NCI-H1694 (cell line): ENCODE results near the gene PLAAT4.
"Not testable (repeated sequence)": the region's sequence is repeated elsewhere in the genome, so short reads cannot be mapped to it uniquely, and the experiment has no call there.

Source experiments
- DNase-seq: peaks from one replicate; lab custom pipeline; 2025; lab: John Stamatoyannopoulos, UW

Gene PLAAT4

GRCh38 chr11:63543711-63544110 lies 7.1 kb downstream of the PLAAT4 start:
- DNase-seq: no peak

- no peak for DNase-seq
Measured at GRCh38 chr11:63547061-63547460, 10.5 kb downstream of the PLAAT4 start.

DNA sequence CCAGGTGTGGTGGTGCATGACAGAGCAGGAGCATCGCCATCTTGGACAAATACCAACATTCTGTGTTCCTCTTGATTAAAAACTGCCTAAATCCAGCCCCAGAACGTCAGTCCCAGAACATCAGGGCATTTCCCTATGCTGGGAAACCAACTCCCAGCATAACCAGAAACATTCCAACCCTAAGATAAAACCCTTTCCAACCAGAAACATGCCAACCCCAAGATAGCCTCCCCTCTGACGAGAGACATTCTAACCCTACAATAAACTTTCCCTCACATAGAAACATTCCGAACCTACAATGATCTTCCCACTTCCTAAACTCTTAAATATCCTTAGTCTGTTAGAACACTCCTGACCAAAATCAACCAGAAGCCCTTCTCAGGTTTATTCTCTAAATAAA lies 11.6 kb downstream of the PLAAT4 start:
- DNase-seq: no peak

DNA sequence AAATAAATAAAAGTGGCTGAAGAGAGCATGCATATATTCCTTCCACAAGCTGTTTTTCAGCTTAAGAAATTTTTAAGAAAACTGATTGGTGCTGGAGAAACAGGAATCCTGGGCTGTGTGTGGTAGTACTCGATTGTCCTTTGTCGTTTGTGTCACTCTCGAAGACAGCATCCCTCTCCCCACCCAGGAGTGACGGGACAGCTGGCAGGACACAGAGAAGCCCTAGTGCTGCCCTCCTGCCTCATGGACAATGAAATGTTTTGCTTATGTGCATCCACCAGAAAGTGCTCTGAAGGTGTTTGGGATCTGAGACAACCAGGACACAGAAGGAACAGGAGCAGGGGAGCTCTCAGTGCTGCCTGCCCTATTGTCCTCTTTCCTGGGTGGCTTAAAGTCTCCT lies 12.8 kb downstream of the PLAAT4 start:
- DNase-seq: no peak

DNA sequence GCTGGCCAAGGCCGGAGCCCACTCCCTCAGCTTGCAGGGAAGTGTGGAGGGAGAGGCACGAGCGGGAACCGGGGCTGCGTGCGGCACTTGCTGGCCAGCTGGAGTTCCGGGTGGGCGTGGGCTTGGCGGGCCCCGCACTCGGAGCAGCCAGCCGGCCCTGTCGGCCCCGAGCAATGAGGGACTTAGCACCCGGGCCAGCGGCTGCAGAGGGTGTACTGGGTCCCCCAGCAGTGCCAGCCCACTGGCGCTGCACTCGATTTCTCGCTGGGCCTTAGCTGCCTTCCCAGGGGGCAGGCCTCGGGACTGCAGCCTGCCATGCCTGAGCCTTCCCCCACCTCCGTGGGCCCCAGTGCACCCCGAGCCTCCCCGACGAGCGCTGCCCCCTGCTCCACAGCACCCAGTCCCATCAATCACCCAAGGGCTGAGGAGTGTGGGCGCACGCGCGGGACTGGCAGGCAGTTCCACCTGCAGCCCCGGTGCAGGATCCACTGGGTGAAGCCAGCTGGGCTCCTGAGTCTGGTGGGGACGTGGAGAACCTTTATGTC lies 13.6 kb downstream of the PLAAT4 start:
- not testable (repeated sequence) for DNase-seq

- DNase-seq: no peak
Measured at GRCh38 chr11:63551091-63551888, 14.7 kb downstream of the PLAAT4 start.

GRCh38 chr11:63551889-63552266 lies 15.3 kb downstream of the PLAAT4 start:
- DNase-seq: no peak

GRCh38 chr11:63552921-63553320 lies 16.3 kb downstream of the PLAAT4 start:
- DNase-seq: no peak

GRCh38 chr11:63553759-63554158 lies 17.2 kb downstream of the PLAAT4 start:
- no peak for DNase-seq

- no peak for DNase-seq
Measured at GRCh38 chr11:63554877-63555223, 18.2 kb downstream of the PLAAT4 start.

GRCh38 chr11:63556404-63557013 lies 19.9 kb downstream of the PLAAT4 start:
- no peak for DNase-seq

DNA sequence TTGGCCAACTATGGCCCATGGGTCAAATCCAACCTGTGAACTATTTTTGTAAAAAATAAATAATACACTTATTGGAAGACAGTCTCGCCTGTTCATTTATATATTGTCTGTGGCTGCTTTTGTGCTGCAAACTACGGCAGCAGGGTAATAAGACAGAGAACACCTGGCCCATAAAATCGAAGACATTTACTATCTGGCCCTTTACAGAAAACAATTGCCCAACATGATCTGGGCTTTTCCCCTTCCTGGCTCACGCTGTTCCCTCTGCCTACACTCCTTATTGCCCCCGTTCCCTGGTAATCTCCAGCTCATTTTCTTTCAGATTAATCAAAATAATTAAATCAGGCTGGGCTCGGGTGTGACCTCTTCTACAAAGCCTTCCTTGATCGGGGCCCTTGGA lies 21.0 kb downstream of the PLAAT4 start:
- no peak for DNase-seq

DNA sequence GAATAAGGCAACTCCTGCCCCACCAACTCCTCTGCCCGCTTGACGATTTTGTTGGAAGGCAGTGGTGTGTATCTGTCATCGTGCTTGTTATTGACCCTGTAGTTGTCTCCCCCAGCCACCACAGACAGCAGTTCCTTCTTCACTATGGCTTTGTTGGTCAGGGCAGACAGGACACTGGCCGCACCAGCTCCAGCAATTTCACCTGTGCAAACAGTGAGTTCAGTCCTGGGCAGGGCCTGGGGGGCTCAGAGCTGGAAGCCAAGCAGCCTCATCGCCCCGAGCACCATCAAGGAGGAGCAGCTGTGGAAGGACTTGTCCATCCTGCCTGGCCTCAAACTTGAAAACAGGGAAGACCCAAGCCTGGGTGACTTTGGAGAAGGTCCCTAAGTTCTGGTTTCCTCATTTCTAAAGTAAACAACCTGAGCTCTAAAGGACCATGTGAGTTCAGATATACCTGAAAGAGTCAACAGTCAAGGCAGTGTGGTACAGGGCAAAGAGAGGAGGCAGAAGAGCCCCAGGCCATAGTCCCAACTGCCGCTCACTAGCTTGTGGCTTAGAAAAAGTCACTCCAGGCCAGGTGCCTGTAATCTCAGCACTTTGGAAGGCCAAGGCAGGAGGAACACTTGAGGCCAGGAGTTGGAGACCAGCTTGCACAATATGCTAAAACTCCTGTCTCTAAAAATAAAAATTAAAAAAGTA lies 22.0 kb downstream of the PLAAT4 start:
- DNase-seq: no peak

DNA sequence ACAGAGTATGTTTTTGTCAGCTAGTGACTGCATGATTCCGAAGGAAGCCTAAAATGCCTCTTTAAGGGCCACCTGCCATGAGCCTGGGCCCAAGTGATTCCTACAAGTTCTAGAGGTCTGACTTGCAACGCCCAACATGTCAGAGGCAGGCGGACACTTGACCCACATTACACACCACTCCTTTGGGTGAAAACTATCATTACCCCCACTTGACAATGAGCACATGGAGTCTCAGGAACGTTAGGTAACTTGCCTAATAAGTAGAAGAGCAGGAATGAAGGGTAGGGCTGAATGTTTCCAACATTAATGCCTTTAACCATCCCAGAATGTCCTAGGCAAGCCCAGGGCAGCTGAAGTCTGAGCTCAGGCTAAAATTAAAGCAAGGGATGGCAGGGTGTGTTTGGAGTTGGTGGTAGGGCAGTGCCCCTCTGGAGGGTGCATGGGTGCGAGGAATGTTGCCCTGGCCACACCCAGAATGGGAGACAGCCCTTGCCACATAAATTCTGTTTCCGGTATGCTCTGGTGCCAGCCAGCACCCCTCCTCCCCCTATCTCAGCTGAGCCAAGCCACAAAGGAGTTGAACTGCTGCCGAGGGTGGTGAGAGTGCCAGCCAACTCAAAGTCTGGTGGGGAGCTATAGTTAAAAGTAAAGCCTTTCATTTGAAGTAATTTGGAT lies 24.0 kb downstream of the PLAAT4 start:
- no peak for DNase-seq

DNA sequence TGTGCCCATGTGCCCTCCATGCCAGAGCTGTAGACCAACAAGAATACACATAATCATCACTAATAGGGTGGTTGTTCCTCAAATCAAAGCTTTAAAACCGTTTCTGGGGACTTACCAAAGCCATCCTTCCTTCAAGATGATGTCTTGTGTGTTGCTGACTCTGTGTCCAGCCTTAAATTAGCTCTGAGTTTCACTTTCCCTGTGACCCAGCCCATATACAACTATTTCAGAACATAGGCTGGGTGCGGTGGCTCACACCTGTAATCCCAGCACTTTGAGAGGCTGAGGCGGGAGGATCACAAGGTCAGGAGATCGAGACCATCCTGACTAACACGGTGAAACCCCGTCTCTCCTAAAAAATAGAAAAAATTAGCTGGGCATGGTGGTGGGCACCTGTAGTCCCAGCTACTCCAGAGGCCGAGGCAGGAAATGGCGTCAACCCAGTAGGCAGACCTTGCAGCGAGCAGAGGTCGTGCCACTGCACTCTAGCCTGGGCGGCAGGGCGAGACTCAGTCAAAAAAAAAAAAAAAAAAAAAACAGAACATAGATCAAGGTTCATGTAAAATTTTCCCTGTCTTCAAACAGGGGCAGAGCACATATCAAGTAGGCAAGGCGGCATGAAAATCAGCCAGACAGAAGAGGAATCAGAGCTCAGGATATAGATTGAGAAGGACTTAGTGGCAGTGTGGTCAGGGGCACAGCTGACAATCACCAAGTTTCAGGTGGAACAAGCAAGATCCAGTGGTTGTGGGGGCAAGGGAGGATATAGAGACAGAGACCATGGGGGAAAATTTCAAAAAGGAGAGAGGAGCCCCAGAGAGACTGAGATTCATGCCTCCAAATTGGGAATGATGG lies 26.8 kb downstream of the PLAAT4 start, which contains the start of gene PLAAT2:
Gene PLAAT2, minus strand, starts transcription at position 179 of the 855 bp plus-strand sequence. Its CDS starts 55 bp downstream, at position 124.
- DNase-seq: no peak

DNA sequence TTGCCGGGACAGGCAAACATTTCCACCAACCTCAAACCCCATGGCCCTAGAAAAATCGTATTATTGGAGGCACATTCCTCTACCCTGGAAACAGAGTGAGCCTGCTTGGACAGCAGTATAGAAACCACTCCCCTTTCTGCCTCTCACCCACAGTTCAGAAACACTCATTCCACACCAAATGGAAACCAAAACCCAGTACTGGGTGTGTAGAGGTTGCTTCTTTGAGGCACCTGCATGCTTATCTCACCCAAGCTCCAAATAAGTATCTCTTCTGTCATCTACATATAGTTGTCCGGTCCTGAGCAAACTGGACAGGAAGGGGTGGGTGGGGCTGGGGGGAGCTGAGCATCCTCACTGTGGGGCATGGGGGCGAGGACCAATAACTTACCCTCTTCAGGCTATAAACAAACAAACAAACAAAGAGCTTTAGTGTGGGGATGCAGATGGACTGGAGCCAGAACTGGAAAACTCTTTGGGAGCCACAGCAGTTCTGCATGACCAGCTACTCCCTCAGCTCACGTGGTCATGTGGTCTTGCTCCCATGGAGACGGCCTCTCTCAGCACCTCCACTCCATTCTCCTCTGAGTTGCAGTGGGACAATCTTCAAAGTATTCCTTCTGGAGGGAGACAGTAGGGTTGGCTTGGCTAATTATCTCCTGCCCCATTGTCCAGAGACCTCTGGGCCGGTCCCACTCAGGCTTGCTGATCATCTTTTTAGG lies 27.6 kb downstream of the PLAAT4 start:
- DNase-seq: no peak

DNA sequence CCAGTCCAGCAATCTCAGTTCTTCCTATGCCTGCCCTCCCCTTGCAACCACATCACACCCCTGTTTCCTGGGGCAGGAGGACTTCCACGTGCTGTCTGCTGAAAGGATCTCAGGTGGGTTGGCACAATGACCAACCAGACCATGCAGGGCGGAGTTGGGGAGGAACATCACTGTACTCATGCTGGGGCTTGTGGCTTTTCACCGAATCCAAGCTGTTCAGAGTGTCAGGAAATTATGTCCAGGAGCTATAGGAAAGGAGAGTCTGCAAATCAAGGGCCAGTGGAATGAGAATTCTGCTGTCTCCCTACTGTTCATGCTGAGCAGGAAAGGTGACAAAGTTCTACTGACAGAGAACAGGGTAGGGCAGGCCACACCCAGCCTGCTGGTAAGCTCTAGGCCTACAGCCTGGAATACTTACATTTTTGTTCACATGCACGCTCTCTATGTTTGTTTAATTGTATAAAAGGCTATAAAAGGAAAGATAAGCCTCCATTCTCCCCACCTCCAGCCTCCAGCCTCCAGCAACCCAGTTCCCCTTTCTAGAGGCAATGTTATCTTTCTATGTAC lies 28.3 kb downstream of the PLAAT4 start:
- no peak for DNase-seq

GRCh38 chr11:63567044-63567840 lies 30.6 kb downstream of the PLAAT4 start:
- no peak for DNase-seq

DNA sequence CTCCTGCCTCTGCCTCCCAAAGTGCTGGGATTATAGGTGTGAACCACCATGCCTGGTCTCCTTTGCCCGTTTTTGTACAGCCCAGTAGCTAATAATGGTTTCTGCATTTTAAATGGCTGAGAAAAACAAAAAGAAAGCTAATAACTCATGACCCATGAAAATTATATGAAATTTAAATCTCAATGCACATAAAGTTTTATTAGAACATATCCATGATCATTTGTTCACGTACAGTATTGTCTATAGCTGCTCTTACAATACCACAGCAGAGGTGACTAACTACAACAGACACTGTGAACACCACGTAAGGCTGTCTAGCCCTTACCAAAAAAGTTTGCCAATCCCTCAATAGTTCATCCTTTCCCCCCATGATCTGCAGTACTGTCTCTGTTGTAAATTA lies 33.0 kb downstream of the PLAAT4 start:
- no peak for DNase-seq
